ENCODE results near the gene SLC27A4.

SLC27A4 gene

DNA sequence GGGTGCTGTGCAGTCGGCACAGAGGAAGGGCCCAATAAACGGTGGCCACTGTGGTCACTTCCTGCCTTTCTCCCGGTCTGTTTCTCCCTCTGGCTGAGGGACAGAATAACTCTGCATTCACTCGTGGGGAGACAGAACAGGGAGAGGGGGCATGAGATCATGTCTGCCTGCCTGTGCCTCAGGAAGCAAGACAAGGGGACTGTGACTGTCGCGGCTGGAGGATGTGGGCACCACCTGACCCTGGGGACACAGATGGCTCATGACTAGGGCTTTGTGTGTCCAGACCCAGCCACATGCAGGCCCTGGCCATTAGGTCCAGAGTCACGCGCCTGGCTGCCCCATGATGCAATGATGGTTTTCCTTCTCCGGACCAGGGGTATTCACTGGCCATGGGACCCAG is 23.9 kb upstream of the SLC27A4 start:
- no peak overlapping the region for H3K27ac ChIP-seq (replicated peaks)
- no peak for DNase-seq (ENCODE audit: low read depth in 1 of 2, low spot score in 1 of 2)
- TF ChIP-seq CTCF (IDR thresholded peaks at IDR 0.05; ENCODE audit: insufficient read depth, low read length): no peak
- no peak overlapping the region for H3K4me3 ChIP-seq (replicated peaks; ENCODE audit: insufficient read depth, low read length)
- H3K27me3 ChIP-seq (ENCODE audit: insufficient read depth, poor library complexity, severe bottlenecking): no peaks in the 10 kb centered on the region

- no peak for DNase-seq (ENCODE audit: low read depth in 1 of 2, low spot score in 1 of 2)
- Histone ChIP-seq H3K27me3 (ENCODE audit: insufficient read depth, poor library complexity, severe bottlenecking) (no peaks in the 10 kb centered on the region), H3K4me3 (replicated peaks; ENCODE audit: insufficient read depth, low read length) (no peak overlapping the region), H3K27ac (replicated peaks) (no peak overlapping the region)
- TF ChIP-seq SPI1 (IDR thresholded peaks at IDR 0.05; ENCODE audit: borderline replicate concordance, low read depth) (no peak), REST (IDR thresholded peaks at IDR 0.05; ENCODE audit: insufficient replicate concordance, low read depth) (no peak), POLR2AphosphoS5 (IDR thresholded peaks at IDR 0.05; ENCODE audit: low read depth) (no peak), GABPA (IDR thresholded peaks at IDR 0.05; ENCODE audit: low read depth) (no peak), CTCF (IDR thresholded peaks at IDR 0.05; ENCODE audit: insufficient read depth, low read length) (no peak)
Measured at GRCh38 chr9:128317629-128318028, 22.7 kb upstream of the SLC27A4 start.

- Histone ChIP-seq H3K27ac (replicated peaks) (peak overlapping the region; percentile 97), H3K4me3 (replicated peaks; ENCODE audit: insufficient read depth, low read length) (peak overlapping the region; percentile 69), H3K27me3 (ENCODE audit: insufficient read depth, poor library complexity, severe bottlenecking) (no peaks in the 10 kb centered on the region)
- TF ChIP-seq SPI1 (IDR thresholded peaks at IDR 0.05; ENCODE audit: borderline replicate concordance, low read depth): no peak
- TF ChIP-seq POLR2AphosphoS5 (IDR thresholded peaks at IDR 0.05; ENCODE audit: low read depth): no peak
- TF ChIP-seq GABPA (IDR thresholded peaks at IDR 0.05; ENCODE audit: low read depth): no peak
- no peak for TF ChIP-seq REST (IDR thresholded peaks at IDR 0.05; ENCODE audit: insufficient replicate concordance, low read depth)
- no peak for DNase-seq (ENCODE audit: low read depth in 1 of 2, low spot score in 1 of 2)
Measured at GRCh38 chr9:128321343-128321742, 19.0 kb upstream of the SLC27A4 start.

DNA sequence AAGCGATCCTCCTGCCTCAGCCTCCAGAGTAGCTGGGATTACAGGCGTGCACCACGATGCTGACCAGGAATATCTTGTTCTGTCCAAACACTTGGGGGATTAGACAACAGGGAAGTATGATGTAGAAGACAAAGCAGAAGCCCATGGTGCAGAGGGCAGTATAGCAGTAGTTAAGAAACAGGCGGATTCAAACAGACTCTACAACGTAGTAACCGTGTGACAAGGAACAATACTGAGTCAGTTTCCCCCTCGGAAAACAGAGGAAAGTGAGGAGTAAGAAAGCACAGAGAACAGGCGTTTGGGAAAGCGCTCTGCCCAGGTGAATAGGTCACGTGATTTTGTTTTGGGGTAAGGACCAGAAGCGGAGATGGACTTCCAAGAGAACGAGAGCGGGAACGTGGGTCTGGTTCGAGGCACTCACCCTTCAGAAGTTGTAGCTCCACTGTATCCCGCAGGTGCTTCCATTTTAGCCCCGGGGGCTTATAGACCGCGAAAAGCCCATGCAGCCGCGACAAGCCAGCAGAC is 18.4 kb upstream of the SLC27A4 start:
- Histone ChIP-seq H3K27ac (replicated peaks) (peak overlapping the region; percentile 97), H3K27me3 (ENCODE audit: insufficient read depth, poor library complexity, severe bottlenecking) (no peaks in the 10 kb centered on the region), H3K4me3 (replicated peaks; ENCODE audit: insufficient read depth, low read length) (peak overlapping the region; percentile 69)
- TF ChIP-seq GABPA (IDR thresholded peaks at IDR 0.05; ENCODE audit: low read depth): no peak
- no peak for TF ChIP-seq REST (IDR thresholded peaks at IDR 0.05; ENCODE audit: insufficient replicate concordance, low read depth)
- no peak for TF ChIP-seq POLR2AphosphoS5 (IDR thresholded peaks at IDR 0.05; ENCODE audit: low read depth)
- TF ChIP-seq CTCF (IDR thresholded peaks at IDR 0.05; ENCODE audit: insufficient read depth, low read length): no peak
- no peak for TF ChIP-seq SPI1 (IDR thresholded peaks at IDR 0.05; ENCODE audit: borderline replicate concordance, low read depth)
- DNase-seq (ENCODE audit: low read depth in 1 of 2, low spot score in 1 of 2): no peak

Measured in HL-60 (cell line).